Stimulated activated CD4-positive, alpha-beta T cell treated with anti-CD3 and anti-CD28 coated beads, Interleukin-1b, Interleukin-23, amount 100 ng/mL, for 48 hours (primary cell): ENCODE results near the gene PLA2G5.
"Not testable (repeated sequence)": the region's sequence is repeated elsewhere in the genome, so short reads cannot be mapped to it uniquely, and the experiment has no call there.

Experiments used
- DNase-seq: peaks from one replicate; pipeline ENCODE4 v3.0.0-alpha.2; 2020

PLA2G5 gene

GRCh38 chr1:20069874-20070273 is at the start of gene PLA2G5:
Gene PLA2G5 (plus strand): TSS chr1:20070194. CDS start chr1:20084831, 14,637 bp downstream.
- DNase-seq: no peak

- DNase-seq: no peak
Observed at GRCh38 chr1:20028125-20028524, 41.9 kb upstream of the PLA2G5 start.

- DNase-seq: no peak
Observed at GRCh38 chr1:20028726-20029125, 41.3 kb upstream of the PLA2G5 start.

GRCh38 chr1:20029178-20029912 is 40.6 kb upstream of the PLA2G5 start:
- DNase-seq: no peak

GRCh38 chr1:20030436-20031151 is 39.4 kb upstream of the PLA2G5 start:
- not testable (repeated sequence) for DNase-seq

- DNase-seq: no peak
Observed at GRCh38 chr1:20031161-20031560, 38.8 kb upstream of the PLA2G5 start.

- no peak for DNase-seq
Observed at GRCh38 chr1:20031836-20032235, 38.2 kb upstream of the PLA2G5 start.

GRCh38 chr1:20032425-20032824 is 37.6 kb upstream of the PLA2G5 start:
- DNase-seq: no peak

GRCh38 chr1:20033420-20033819 is 36.6 kb upstream of the PLA2G5 start:
- no peak for DNase-seq

- no peak for DNase-seq
Observed at GRCh38 chr1:20035114-20035513, 34.9 kb upstream of the PLA2G5 start.

GRCh38 chr1:20037877-20038276 is 32.1 kb upstream of the PLA2G5 start:
- no peak for DNase-seq

GRCh38 chr1:20047096-20047495 is 22.9 kb upstream of the PLA2G5 start:
- DNase-seq: no peak

- DNase-seq: no peak
Observed at GRCh38 chr1:20048563-20048962, 21.4 kb upstream of the PLA2G5 start.

GRCh38 chr1:20049056-20049798 is 20.8 kb upstream of the PLA2G5 start:
- DNase-seq: not testable (repeated sequence)

GRCh38 chr1:20051218-20051829 is 18.7 kb upstream of the PLA2G5 start:
- DNase-seq: no peak

GRCh38 chr1:20052386-20052785 is 17.6 kb upstream of the PLA2G5 start:
- DNase-seq: no peak

GRCh38 chr1:20057886-20058420 is 12.0 kb upstream of the PLA2G5 start:
- no peak for DNase-seq

GRCh38 chr1:20058531-20058930 is 11.5 kb upstream of the PLA2G5 start:
- DNase-seq: peak; percentile 61

- DNase-seq: no peak
Observed at GRCh38 chr1:20059847-20060246, 10.1 kb upstream of the PLA2G5 start.

- not testable (repeated sequence) for DNase-seq
Observed at GRCh38 chr1:20060791-20061190, 9.2 kb upstream of the PLA2G5 start.

GRCh38 chr1:20061866-20062265 is 8.1 kb upstream of the PLA2G5 start:
- DNase-seq: no peak

- no peak for DNase-seq
Observed at GRCh38 chr1:20063861-20064292, 6.1 kb upstream of the PLA2G5 start.

- DNase-seq: no peak
Observed at GRCh38 chr1:20068722-20069121, 1.3 kb upstream of the PLA2G5 start.
